B cell (primary cell): ENCODE measurements around the gene PITRM1.
"Not testable (repeated sequence)": the region's sequence is repeated elsewhere in the genome, so short reads cannot be mapped to it uniquely, and the experiment has no call there.

ENCODE experiments used
- EZH2 ChIP-seq: IDR thresholded peaks from 2 replicates; pipeline ENCODE4 v1.6.1; 2012; ENCODE audit warnings: borderline replicate concordance, low read depth, mild to moderate bottlenecking, moderate library complexity, low read length; ENCODE audit not compliant: insufficient read depth, poor library complexity, severe bottlenecking
- TF ChIP-seq, protein P1 (sequence below): fragments of 200-600 bp; IDR thresholded peaks from one replicate; pipeline ENCODE4 v1.8.0; 2022; ENCODE audit warnings: antibody characterized with exemption, mild to moderate bottlenecking

DNA sequence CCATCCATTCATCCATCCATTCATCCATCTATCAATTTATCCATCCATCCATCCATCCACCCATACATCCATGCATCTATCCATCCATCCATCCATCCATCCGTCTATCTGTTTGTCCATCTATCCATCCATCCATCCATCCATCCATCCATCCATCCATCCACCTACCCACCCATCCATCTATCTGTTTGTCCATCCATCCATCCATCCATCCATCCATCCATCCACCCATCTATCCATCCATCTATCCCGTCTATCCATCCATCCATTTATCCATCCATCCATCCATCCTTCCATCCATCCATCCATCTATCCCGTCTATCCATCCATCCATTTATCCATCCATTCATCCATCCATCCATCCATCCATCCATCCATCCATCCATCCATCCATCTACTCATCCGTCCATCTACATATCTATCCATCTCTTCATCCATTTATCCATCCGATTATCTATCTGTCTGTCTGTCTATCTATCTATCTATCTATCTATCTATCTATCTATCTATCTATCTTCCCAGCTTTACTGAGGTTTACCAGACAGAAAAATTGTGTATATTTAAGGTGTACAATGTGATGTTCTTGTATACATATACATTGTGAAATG, 46.5 kb upstream of the PITRM1 start:
- TF ChIP-seq EZH2 = not testable (repeated sequence)
- TF ChIP-seq, protein P1, sequence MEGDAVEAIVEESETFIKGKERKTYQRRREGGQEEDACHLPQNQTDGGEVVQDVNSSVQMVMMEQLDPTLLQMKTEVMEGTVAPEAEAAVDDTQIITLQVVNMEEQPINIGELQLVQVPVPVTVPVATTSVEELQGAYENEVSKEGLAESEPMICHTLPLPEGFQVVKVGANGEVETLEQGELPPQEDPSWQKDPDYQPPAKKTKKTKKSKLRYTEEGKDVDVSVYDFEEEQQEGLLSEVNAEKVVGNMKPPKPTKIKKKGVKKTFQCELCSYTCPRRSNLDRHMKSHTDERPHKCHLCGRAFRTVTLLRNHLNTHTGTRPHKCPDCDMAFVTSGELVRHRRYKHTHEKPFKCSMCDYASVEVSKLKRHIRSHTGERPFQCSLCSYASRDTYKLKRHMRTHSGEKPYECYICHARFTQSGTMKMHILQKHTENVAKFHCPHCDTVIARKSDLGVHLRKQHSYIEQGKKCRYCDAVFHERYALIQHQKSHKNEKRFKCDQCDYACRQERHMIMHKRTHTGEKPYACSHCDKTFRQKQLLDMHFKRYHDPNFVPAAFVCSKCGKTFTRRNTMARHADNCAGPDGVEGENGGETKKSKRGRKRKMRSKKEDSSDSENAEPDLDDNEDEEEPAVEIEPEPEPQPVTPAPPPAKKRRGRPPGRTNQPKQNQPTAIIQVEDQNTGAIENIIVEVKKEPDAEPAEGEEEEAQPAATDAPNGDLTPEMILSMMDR = not testable (repeated sequence)
